ENCODE results near the gene CELA2A. TPM values are rescaled to one million over a fixed set of nuclear protein-coding genes. Genes with fewer than 3 reads are reported as not detected.
A peak's percentile ranks its signal among the peaks of the same experiment; 100 is the strongest.
"Not testable (repeated sequence)": the region's sequence is repeated elsewhere in the genome, so short reads cannot be mapped to it uniquely, and the experiment has no call there.

The CELA2A gene
- total RNA-seq, 4 donors from 2014 or later = not detected

DNA sequence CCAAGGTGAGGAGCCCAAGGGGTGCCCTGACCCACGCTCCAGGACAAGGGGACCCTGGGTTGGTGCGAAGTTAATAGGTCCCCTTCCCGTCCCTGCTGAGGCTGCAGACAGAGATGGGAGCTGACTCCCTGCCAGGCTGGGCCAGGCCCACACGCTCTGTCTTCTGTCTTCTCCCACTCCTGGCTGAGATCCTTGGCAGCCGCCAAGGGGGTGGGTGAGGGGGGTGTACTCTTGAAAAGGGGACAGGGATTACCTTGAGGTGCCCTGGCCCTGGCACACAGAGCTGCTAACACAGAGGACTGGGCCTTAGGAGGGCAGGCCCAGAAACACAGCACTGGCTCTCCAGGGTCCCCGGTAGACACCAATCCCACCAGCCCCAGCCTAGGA, 29.3 kb upstream of the CELA2A start:
- H3K4me1 ChIP-seq = peaks cover 17 to 30% (median 25%) of the 10 kb centered on the region in 4 donors
- no peaks in the 10 kb centered on the region for H3K9me3 ChIP-seq
- TF ChIP-seq POLR2AphosphoS5 (IDR thresholded peaks at IDR 0.05) (peak in 1 of 2 donors; percentile 2), POLR2A (IDR thresholded peaks at IDR 0.05; ENCODE audit: low read depth) (no peak), EP300 (IDR thresholded peaks at IDR 0.05) (no peak)
- TF ChIP-seq, protein P1, sequence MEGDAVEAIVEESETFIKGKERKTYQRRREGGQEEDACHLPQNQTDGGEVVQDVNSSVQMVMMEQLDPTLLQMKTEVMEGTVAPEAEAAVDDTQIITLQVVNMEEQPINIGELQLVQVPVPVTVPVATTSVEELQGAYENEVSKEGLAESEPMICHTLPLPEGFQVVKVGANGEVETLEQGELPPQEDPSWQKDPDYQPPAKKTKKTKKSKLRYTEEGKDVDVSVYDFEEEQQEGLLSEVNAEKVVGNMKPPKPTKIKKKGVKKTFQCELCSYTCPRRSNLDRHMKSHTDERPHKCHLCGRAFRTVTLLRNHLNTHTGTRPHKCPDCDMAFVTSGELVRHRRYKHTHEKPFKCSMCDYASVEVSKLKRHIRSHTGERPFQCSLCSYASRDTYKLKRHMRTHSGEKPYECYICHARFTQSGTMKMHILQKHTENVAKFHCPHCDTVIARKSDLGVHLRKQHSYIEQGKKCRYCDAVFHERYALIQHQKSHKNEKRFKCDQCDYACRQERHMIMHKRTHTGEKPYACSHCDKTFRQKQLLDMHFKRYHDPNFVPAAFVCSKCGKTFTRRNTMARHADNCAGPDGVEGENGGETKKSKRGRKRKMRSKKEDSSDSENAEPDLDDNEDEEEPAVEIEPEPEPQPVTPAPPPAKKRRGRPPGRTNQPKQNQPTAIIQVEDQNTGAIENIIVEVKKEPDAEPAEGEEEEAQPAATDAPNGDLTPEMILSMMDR (IDR thresholded peaks at IDR 0.05) = peak in 1 of 3 experiments; percentile 5
- no peaks in the 10 kb centered on the region for H3K27me3 ChIP-seq
- peaks cover 5 to 56% (median 40%) of the 10 kb centered on the region in 4 donors for H3K36me3 ChIP-seq
- H3K27ac ChIP-seq (replicated peaks in 1 of 4) = peak overlapping the region; percentile 38 to 71 (median 64)
- intact Hi-C loops (cut with DNase I) = no loop called here
- no peak for DNase-seq (ENCODE audit: extremely low spot score)
- H3K4me3 ChIP-seq = peak overlapping the region; percentile 33 to 41 (median 36)
- 20% methylated on average over 5 of the region's 6 CpGs for WGBS

DNA sequence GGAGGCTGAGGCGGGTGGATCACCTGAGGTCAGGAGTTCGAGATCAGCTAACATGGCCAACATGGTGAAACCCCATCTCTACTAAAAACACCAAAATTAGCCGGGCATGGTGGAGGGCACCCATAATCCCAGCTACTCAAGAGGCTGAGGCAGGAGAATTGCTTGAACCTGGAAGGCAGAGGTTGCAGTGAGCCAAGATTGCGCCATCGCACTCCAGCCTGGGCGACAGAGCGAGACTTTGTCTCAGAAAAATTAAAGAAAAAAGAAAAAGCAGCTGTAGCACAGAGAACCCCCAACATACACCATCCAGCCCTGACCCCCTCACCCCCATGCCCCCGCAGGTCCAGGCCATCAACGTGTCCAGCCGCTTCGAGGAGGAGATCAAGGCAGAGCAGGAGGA, 28.3 kb upstream of the CELA2A start:
- H3K4me3 ChIP-seq; intact Hi-C loops (cut with DNase I); H3K27me3 ChIP-seq; H3K9me3 ChIP-seq; DNase-seq (ENCODE audit: extremely low spot score); H3K27ac ChIP-seq (replicated peaks in 1 of 4): not testable (repeated sequence)
- Histone ChIP-seq H3K36me3 (peaks cover 5 to 56% (median 40%) of the 10 kb centered on the region in 4 donors), H3K4me1 (peaks cover 17 to 31% (median 25%) of the 10 kb centered on the region in 4 donors)
- WGBS = 94% methylated on average over 11 of the region's 11 CpGs

DNA sequence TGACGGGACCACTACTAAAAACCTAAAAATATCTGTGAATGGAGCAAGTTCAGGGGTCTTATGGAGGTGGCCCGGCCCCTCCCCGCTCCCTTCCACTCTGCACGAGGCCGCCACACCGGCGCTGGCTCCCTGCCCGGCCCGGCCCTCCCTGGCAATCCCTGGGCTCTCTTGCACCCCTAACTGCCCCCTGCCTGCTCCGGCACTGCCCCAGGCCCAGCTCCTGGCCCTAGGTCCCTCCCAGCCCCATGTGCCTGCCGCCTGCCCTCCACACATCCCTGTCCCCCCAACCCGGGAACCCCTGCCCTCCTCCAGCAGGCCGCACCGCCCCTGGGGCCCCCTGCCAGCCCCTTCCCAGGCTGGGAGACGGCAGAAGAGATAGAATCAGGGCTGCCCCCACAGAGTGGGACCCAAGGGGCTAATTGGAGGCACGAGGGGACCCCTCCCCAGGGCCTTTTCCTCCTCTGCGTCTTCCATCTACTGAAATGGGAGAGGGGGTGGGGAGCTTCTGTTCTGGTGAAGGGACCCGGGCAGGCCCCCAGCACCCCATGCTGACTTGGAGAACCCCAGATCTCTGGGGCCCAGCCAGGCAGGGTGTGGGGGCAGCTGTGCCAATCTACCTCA, 27.6 kb upstream of the CELA2A start:
- no peaks in the 10 kb centered on the region for H3K9me3 ChIP-seq
- peaks cover 17 to 31% (median 23%) of the 10 kb centered on the region in 4 donors for H3K4me1 ChIP-seq
- H3K36me3 ChIP-seq = peaks cover 5 to 56% (median 40%) of the 10 kb centered on the region in 4 donors
- H3K27me3 ChIP-seq = no peaks in the 10 kb centered on the region
- no peak for DNase-seq (ENCODE audit: extremely low spot score)
- no peak overlapping the region for H3K4me3 ChIP-seq
- intact Hi-C loops (cut with DNase I) = no loop called here
- 85% methylated on average over 13 of the region's 18 CpGs for WGBS
- TF ChIP-seq EP300 (IDR thresholded peaks at IDR 0.05) = no peak
- TF ChIP-seq, protein P1 (IDR thresholded peaks at IDR 0.05) = no peak
- no peak for TF ChIP-seq POLR2A (IDR thresholded peaks at IDR 0.05; ENCODE audit: low read depth)
- no peak for TF ChIP-seq POLR2AphosphoS5 (IDR thresholded peaks at IDR 0.05)
- no peak overlapping the region for H3K27ac ChIP-seq (replicated peaks in 1 of 4)

DNA sequence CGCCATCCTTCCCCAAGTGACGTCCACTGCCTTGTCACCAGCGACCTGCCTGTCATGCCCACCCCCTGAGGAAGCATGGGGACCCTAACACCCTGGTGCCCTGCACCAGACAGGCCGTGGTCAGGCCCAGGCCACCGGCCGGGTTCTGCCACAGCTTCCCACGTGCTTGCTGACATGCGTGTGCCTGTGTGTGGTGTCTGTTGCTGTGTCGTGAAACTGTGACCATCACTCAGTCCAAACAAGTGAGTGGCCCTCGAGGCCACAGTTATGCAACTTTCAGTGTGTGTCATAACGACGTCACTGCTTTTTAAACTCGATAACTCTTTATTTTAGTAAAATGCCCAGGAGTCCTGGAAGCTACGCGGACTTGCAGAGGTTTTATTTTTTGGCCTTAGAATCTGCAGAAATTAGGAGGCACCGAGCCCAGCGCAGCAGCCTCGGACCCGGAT, 26.8 kb upstream of the CELA2A start:
- Histone ChIP-seq H3K27ac (replicated peaks in 1 of 4) (no peak overlapping the region), H3K4me1 (peaks cover 17 to 31% (median 23%) of the 10 kb centered on the region in 4 donors), H3K4me3 (no peak overlapping the region), H3K27me3 (no peaks in the 10 kb centered on the region), H3K9me3 (no peaks in the 10 kb centered on the region), H3K36me3 (peaks cover 5 to 56% (median 40%) of the 10 kb centered on the region in 4 donors)
- no peak for TF ChIP-seq POLR2AphosphoS5 (IDR thresholded peaks at IDR 0.05)
- TF ChIP-seq, protein P1 (IDR thresholded peaks at IDR 0.05) = no peak
- no peak for TF ChIP-seq EP300 (IDR thresholded peaks at IDR 0.05)
- TF ChIP-seq POLR2A (IDR thresholded peaks at IDR 0.05; ENCODE audit: low read depth) = no peak
- DNase-seq (ENCODE audit: extremely low spot score) = no peak
- 80% methylated on average over 18 of the region's 19 CpGs for WGBS
- intact Hi-C loops (cut with DNase I) = loop anchor here (10.0 kb wide), 1 partner anchor 305 kb away; no protein-coding TSS in a partner anchor

DNA sequence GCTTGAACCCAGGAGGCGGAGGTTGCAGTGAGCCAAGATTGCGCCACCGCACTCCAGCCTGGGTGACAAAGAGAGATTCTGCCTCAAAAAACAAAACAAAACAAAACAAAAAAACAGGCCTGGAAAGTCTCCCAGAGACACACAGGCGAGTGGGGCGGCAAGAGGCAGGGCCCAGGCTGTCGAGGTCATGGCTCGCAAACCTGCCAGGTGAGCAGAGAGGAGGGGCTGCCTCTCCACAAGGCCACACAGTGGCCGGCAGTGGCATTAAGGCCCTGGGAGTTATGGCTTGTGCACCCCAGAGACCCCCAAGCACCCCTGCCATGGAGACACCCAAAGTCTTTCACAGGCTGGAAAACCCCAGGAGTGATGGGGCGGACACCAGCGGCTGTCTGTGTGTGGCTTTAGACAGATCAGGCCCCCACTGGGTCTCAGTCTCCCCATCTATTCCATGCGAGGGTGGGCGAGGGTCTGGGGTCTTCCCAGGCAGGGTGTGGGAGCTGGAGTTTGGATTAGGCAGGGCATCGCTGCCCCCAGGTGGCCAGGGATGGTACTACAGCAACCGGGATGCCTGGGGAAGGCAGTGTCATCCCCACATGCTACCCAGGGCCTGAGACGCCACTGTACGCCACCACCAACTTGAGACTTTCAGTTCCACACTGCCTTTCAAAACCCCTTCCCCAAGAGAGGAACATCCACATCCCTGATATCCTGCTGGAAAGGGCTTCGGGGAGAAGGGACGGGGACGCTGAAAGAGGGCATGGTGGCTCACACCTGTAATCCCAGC, 25.6 kb upstream of the CELA2A start:
- peaks cover 17 to 28% (median 23%) of the 10 kb centered on the region in 4 donors for H3K4me1 ChIP-seq
- no peaks in the 10 kb centered on the region for H3K27me3 ChIP-seq
- H3K4me3 ChIP-seq = no peak overlapping the region
- intact Hi-C loops (cut with DNase I) = loop anchor here (1.0 to 10.0 kb wide), 2 partner anchors 108 to 306 kb away; no protein-coding TSS in a partner anchor
- TF ChIP-seq POLR2A (IDR thresholded peaks at IDR 0.05; ENCODE audit: low read depth) (no peak), EP300 (IDR thresholded peaks at IDR 0.05) (no peak), POLR2AphosphoS5 (IDR thresholded peaks at IDR 0.05) (no peak)
- TF ChIP-seq, protein P1 (IDR thresholded peaks at IDR 0.05) = peak; percentile 93 to 98 (median 95)
- 56% methylated on average over 18 of the region's 19 CpGs for WGBS
- peaks cover 5 to 50% (median 38%) of the 10 kb centered on the region in 4 donors for H3K36me3 ChIP-seq
- H3K9me3 ChIP-seq = no peaks in the 10 kb centered on the region
- DNase-seq (ENCODE audit: extremely low spot score) = no peak
- H3K27ac ChIP-seq (replicated peaks in 1 of 4) = no peak overlapping the region
